Endothelial cell of umbilical vein (primary cell): ENCODE measurements around the gene KBTBD4. TPM values are rescaled to one million over a fixed set of nuclear protein-coding genes. Genes with fewer than 3 reads are reported as not detected.
"Not testable (repeated sequence)": the region's sequence is repeated elsewhere in the genome, so short reads cannot be mapped to it uniquely, and the experiment has no call there.

ENCODE experiments used
- BruUV-seq: library from RNA; stranded (reverse); fragments of 400-500 nt; replicated peaks from 2 replicates; lab custom pipeline; 2021; lab: Mats Ljungman, UMichigan
- CTCF ChIA-PET: fragments of 300-600, 350-600 bp; sonication (Branson Sonifier 250); formaldehyde crosslinking; loops from one replicate; lab custom pipeline; 2021; ENCODE audit warnings: antibody characterized with exemption, inconsistent platforms; lab: Charles Lee
- POLR2A ChIA-PET: fragments of 300-600, 350-600 bp; sonication (Branson Sonifier 250); formaldehyde crosslinking; loops from one replicate; lab custom pipeline; 2021; ENCODE audit warnings: antibody characterized with exemption, inconsistent platforms; lab: Charles Lee
- DNase-seq: peaks from one replicate; pipeline ENCODE4 v3.0.0-alpha.2; 2011; ENCODE audit warnings: low read depth, low spot score
- FAIRE-seq: peaks from 2 replicates; lab custom pipeline; 2011; peaks lifted over from hg19 to GRCh38; lab: Jason Lieb, UNC
- H2AFZ ChIP-seq: 2 replicates; pipeline ENCODE4 v1.6.0; 2012; ENCODE audit warnings: low read depth, low read length, control low read depth, inconsistent platforms
- H3K27ac ChIP-seq: 2 replicates; pipeline ENCODE4 v1.5.1; 2011; ENCODE audit warnings: low read depth, mild to moderate bottlenecking, control low read depth, low read length, moderate library complexity; ENCODE audit not compliant: insufficient read depth
- H3K27me3 ChIP-seq, 2 experiments: 2 replicates each; pipeline versions ENCODE4 v1.6.0 to v1.6.1; 2011; ENCODE audit warnings: low read length in 2 of 2, mixed read lengths in 1 of 2; ENCODE audit not compliant: control insufficient read depth in 2 of 2, insufficient read depth in 2 of 2
- H3K36me3 ChIP-seq, 2 experiments: 2 replicates in 1 of 2; 3 replicates in 1 of 2; pipeline ENCODE4 v1.5.1; 2011; ENCODE audit warnings: low read length in 2 of 2, mild to moderate bottlenecking in 1 of 2, moderate library complexity in 1 of 2; ENCODE audit not compliant: control insufficient read depth in 2 of 2, insufficient read depth in 2 of 2; ENCODE audit errors: extremely low read depth in 1 of 2
- H3K4me1 ChIP-seq: 3 replicates; pipeline ENCODE4 v1.5.1; 2011; ENCODE audit warnings: mild to moderate bottlenecking, low read length; ENCODE audit not compliant: control insufficient read depth, insufficient read depth; ENCODE audit errors: extremely low read depth
- H3K4me2 ChIP-seq: 2 replicates; pipeline ENCODE4 v1.6.1; 2011; ENCODE audit warnings: low read length, control low read depth, mixed read lengths; ENCODE audit not compliant: insufficient read depth
- H3K4me3 ChIP-seq, 3 experiments: fragments of 200-600 bp in 1 of 3; sonication (generic), shearing (Covaris generic) in 1 of 3; replicated peaks in 1 of 3; 2 replicates each; pipeline ENCODE4 v1.5.1; 2011 to 2016; ENCODE audit warnings: control low read depth in 3 of 3, low read length in 3 of 3, mild to moderate bottlenecking in 2 of 3, inconsistent platforms in 1 of 3, low read depth in 1 of 3, moderate library complexity in 1 of 3; ENCODE audit not compliant: insufficient read depth in 1 of 3
- H3K79me2 ChIP-seq: 2 replicates; pipeline ENCODE4 v1.6.0; 2012; ENCODE audit warnings: low read length, inconsistent platforms; ENCODE audit not compliant: control insufficient read depth, insufficient read depth
- H3K9ac ChIP-seq: replicated peaks from 2 replicates; pipeline ENCODE3; 2011; ENCODE audit warnings: low read length, control low read depth; ENCODE audit not compliant: insufficient read depth; ENCODE audit errors: extremely low read depth
- H3K9me1 ChIP-seq: replicated peaks from 3 replicates; pipeline ENCODE4 v1.6.0; 2011; ENCODE audit warnings: mild to moderate bottlenecking, low read length; ENCODE audit not compliant: control insufficient read depth, insufficient read depth; ENCODE audit errors: extremely low read depth
- H3K9me3 ChIP-seq: replicated peaks from 2 replicates; pipeline ENCODE4 v1.5.1; 2012; ENCODE audit warnings: low read length, inconsistent platforms; ENCODE audit not compliant: control insufficient read depth, insufficient read depth
- H4K20me1 ChIP-seq: replicated peaks from 2 replicates; pipeline ENCODE3; 2011; ENCODE audit warnings: mild to moderate bottlenecking, low read length; ENCODE audit not compliant: control insufficient read depth, insufficient read depth; ENCODE audit errors: extremely low read depth
- EZH2 ChIP-seq: IDR thresholded peaks from 2 replicates; pipeline ENCODE4 v1.6.1; 2012; ENCODE audit warnings: borderline replicate concordance, low read depth, mild to moderate bottlenecking, moderate library complexity, low read length, inconsistent platforms; ENCODE audit not compliant: severe bottlenecking
- FOS ChIP-seq: IDR thresholded peaks from 2 replicates; pipeline ENCODE4 v1.6.1; 2011; ENCODE audit warnings: mild to moderate bottlenecking, low read length, moderate library complexity, borderline replicate concordance; ENCODE audit not compliant: insufficient read depth
- GATA2 ChIP-seq: IDR thresholded peaks from 2 replicates; pipeline ENCODE4 v1.7.0; 2011; ENCODE audit warnings: low read depth, mild to moderate bottlenecking, moderate library complexity, mixed read lengths, low read length; ENCODE audit not compliant: insufficient read length, insufficient read depth
- JUN ChIP-seq: IDR thresholded peaks from 2 replicates; pipeline ENCODE4 v1.6.1; 2011; ENCODE audit warnings: borderline replicate concordance, low read depth; ENCODE audit not compliant: insufficient read length, insufficient read depth
- MYC ChIP-seq: IDR thresholded peaks from one replicate; pipeline ENCODE4 v1.6.1; 2011; ENCODE audit warnings: mild to moderate bottlenecking, low read depth, low read length
- POLR2A ChIP-seq: IDR thresholded peaks from 2 replicates; pipeline ENCODE4 v1.6.1; 2012; ENCODE audit warnings: low read depth, mild to moderate bottlenecking, control low read depth, low read length
- POLR2AphosphoS5 ChIP-seq: IDR thresholded peaks from 2 replicates; pipeline ENCODE4 v1.6.1; 2012; ENCODE audit warnings: low read depth, mild to moderate bottlenecking, control low read depth, low read length, moderate library complexity; ENCODE audit not compliant: insufficient read depth
- dilution Hi-C: fragments of 300-500 bp; cut with MboI; formaldehyde crosslinking; loops from one replicate; pipeline ENCODE4 v1.15.0; 2019; ENCODE audit warnings: low sequenced_read_pairs; ENCODE audit not compliant: extremely low pct_ligation_motif_present
- intact Hi-C: fragments of 100-400 bp; cut with micrococcal nuclease; formaldehyde crosslinking; loops from one replicate; pipeline ENCODE4 v1.10.0; 2022
- polyA plus RNA-seq, 4 experiments: library from polyadenylated mRNA; depleted of rRNA in 3 of 4; stranded (reverse) in 3 of 4; unstranded in 1 of 4; fragments of >200 nt; gene quantifications; 2 replicates each; pipeline versions ENCODE4 v1.2.1 to v1.2.3, GENCODE V29; 2011 to 2012; ENCODE audit warnings: missing spikeins in 1 of 4
- total RNA-seq: library from RNA; stranded (reverse); gene quantifications from 2 replicates; pipeline ENCODE4 v1.2.3, GENCODE V29; 2021
- TF ChIP-seq, protein P1 (sequence below), 2 donors: IDR thresholded peaks; 1 replicate in 1 of 2; 2 replicates in 1 of 2; pipeline ENCODE4 v1.5.1; 2011; ENCODE audit warnings: low read length in 2 of 2, mild to moderate bottlenecking in 2 of 2, moderate library complexity in 2 of 2, control low read depth in 1 of 2, inconsistent platforms in 1 of 2, low read depth in 1 of 2; ENCODE audit not compliant: insufficient read depth in 1 of 2; ENCODE audit errors: extremely low read depth in 1 of 2
- TF ChIP-seq, protein P2 (sequence below): IDR thresholded peaks from 2 replicates; pipeline ENCODE4 v1.6.1; 2011; ENCODE audit not compliant: insufficient read depth, insufficient read length

Gene KBTBD4
- total and polyA plus RNA-seq, 2 donors (not counting 3 experiments of a cell fraction or from before 2014, with no cell fraction given), result 16.3 to 23.2 TPM

DNA sequence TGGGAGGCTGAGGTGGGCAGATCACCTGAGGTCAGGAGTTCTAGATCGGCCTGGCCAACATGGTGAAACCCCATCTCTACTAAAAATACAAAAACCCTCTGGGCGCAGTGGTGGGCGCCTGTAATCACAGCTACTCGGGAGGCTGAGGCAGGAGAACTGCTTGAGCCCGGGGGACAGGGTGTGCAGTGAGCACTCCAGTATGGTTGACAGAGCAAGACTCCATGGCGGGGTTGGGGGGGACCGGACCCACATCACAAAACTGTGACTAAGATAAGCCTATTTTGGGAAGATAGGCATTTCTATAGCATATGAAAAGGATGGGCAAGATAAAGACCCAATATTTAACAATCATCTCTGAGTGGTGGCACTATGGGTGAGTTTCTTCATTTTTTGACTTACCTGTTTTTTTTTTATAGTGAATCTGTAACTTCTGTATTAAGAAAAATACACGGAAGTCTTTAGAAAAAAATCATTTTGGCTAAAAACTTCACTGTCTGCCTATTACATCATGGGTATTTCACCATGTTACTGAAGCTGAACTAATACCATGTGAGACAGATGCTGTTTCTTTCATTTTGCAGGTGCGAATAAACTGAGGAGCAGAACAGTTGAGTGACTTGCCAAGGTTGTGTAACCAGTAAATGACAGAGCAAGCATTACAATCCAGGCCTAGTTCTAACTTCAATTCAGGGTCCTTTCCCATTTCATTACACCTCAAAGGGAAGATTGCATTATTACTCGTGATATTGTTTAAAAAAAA lies 28.3 kb downstream of the KBTBD4 start:
- TF ChIP-seq GATA2 (no peak), JUN (no peak), FOS (no peak), EZH2 (no peak), POLR2A (no peak), POLR2AphosphoS5 (no peak), MYC (no peak)
- TF ChIP-seq, protein P1, sequence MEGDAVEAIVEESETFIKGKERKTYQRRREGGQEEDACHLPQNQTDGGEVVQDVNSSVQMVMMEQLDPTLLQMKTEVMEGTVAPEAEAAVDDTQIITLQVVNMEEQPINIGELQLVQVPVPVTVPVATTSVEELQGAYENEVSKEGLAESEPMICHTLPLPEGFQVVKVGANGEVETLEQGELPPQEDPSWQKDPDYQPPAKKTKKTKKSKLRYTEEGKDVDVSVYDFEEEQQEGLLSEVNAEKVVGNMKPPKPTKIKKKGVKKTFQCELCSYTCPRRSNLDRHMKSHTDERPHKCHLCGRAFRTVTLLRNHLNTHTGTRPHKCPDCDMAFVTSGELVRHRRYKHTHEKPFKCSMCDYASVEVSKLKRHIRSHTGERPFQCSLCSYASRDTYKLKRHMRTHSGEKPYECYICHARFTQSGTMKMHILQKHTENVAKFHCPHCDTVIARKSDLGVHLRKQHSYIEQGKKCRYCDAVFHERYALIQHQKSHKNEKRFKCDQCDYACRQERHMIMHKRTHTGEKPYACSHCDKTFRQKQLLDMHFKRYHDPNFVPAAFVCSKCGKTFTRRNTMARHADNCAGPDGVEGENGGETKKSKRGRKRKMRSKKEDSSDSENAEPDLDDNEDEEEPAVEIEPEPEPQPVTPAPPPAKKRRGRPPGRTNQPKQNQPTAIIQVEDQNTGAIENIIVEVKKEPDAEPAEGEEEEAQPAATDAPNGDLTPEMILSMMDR (IDR thresholded peaks at IDR 0.05; ENCODE audit: extremely low read depth in 1 of 2, insufficient read depth in 1 of 2, low read depth in 1 of 2, low read length in 2 of 2), result no peak
- TF ChIP-seq, protein P2, sequence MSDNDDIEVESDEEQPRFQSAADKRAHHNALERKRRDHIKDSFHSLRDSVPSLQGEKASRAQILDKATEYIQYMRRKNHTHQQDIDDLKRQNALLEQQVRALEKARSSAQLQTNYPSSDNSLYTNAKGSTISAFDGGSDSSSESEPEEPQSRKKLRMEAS, result no peak
- no peaks in the 10 kb centered on the region for H3K27me3 ChIP-seq
- H3K79me2 ChIP-seq, result peaks cover 71% of the 10 kb centered on the region
- H3K9me3 ChIP-seq, result no peaks in the 10 kb centered on the region
- no peaks in the 10 kb centered on the region for H3K36me3 ChIP-seq
- dilution Hi-C loops (no loop called here), intact Hi-C loops (loop anchor here (5.0 kb wide), 1 partner anchor 143 kb away; the partner anchor contains the start of gene SLC39A13)
- DNase-seq (no peak), FAIRE-seq (peak; percentile 42)
- ChIA-PET CTCF (interaction anchor here (0.6 to 4.2 kb wide), 8 partner anchors 12 to 84 kb away, joined by 3 to 41 read pairs (median 4); partner anchors contain the start of gene PTPMT1), POLR2A (no interaction called here)
- no TSS peak for BruUV-seq
- H3K27ac ChIP-seq, result no peak overlapping the region
- no peak overlapping the region for H3K9ac ChIP-seq
- H3K9me1 ChIP-seq, result no peaks in the 10 kb centered on the region
- no peak overlapping the region for H3K4me3 ChIP-seq
- no peak overlapping the region for H2AFZ ChIP-seq
- H4K20me1 ChIP-seq, result peaks cover 8% of the 10 kb centered on the region
- peak overlapping the region; percentile 59 for H3K4me2 ChIP-seq
- peaks cover 9% of the 10 kb centered on the region for H3K4me1 ChIP-seq

DNA sequence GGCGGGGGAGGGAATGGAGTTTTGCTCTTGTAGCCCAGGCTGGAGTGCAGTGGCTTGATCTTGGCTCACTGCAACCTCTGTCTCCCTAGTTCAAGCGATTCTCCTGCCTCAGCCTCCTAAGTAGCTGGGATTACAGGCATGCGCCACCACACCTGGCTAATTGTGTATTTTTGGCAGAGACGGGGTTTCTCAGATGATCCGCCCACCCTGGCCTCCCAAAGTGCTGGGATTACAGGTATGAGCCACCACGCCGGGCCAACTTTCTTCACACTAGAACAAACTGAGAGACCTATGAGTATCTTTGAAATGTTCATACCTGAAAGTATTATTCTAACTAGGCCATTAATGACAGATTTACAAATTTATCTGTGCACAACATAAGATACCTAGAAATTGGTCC lies 32.5 kb downstream of the KBTBD4 start:
- intact Hi-C loops, H3K4me1 ChIP-seq, H3K27me3 ChIP-seq, H2AFZ ChIP-seq, POLR2A ChIA-PET, H3K27ac ChIP-seq, DNase-seq, CTCF ChIA-PET, H3K9ac ChIP-seq, H3K9me1 ChIP-seq, BruUV-seq, H3K4me3 ChIP-seq, H3K36me3 ChIP-seq, H3K9me3 ChIP-seq, dilution Hi-C loops, H3K4me2 ChIP-seq: not testable (repeated sequence)
- FAIRE-seq, result peak; percentile 58
- peaks cover 15% of the 10 kb centered on the region for H4K20me1 ChIP-seq
- H3K79me2 ChIP-seq, result peaks cover 97% of the 10 kb centered on the region
